ENCODE measurements around the gene MYL11.
"Not testable (repeated sequence)": the region's sequence is repeated elsewhere in the genome, so short reads cannot be mapped to it uniquely, and the experiment has no call there.

Gene MYL11

DNA sequence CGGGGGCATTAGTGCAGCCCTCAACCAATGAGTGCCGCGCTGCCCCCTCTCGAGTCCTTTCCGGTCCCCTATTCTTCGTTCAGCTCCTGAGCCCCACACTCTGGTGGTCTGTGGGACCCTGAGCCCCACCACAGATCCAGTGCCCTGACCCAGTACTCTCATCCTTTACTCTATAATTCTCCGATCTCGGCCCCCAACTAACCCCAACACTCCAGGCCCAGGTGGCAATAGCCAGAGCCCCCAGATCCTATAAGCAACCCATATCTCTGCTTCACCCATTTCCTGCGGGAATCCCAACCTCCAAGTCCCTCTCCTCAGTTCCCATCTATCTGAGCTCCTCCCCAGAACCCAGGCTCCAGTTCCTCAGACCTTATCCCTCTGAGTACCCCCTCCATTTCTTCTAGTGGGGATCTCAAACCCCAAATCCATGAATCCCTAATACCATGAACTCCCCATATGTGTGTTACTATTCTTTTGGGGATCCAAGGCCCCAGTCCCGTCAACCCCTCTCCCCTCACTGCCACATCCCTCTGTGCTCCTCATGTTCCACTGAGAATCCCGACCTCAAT, 3.3 kb upstream of the MYL11 start:
- DNase-seq = no peak

DNA sequence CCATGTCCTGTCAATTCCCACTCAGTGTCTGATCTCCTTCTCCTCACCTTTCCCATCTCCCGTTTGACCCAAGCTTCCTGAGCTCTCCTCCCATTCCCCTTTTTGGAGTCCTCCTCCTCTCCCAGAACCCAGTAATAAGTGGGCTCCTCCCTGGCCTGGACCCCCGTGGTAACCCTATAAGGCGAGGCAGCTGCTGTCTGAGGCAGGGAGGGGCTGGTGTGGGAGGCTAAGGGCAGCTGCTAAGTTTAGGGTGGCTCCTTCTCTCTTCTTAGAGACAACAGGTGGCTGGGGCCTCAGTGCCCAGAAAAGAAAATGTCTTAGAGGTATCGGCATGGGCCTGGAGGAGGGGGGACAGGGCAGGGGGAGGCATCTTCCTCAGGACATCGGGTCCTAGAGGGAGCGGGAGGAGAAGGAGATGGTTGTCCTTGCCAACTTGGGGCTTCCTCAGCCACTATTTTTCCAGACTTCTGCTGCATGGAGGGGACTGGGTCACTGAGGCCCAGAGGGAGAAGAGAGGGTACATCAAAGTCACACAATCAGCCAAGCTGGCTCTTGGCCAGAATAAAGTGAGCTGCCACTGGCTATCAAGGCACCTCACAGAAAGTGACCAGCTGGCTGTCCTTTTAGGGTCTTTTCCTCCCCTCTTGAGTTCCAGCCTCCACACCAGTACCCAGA, 2.4 kb upstream of the MYL11 start:
- DNase-seq = no peak

DNA sequence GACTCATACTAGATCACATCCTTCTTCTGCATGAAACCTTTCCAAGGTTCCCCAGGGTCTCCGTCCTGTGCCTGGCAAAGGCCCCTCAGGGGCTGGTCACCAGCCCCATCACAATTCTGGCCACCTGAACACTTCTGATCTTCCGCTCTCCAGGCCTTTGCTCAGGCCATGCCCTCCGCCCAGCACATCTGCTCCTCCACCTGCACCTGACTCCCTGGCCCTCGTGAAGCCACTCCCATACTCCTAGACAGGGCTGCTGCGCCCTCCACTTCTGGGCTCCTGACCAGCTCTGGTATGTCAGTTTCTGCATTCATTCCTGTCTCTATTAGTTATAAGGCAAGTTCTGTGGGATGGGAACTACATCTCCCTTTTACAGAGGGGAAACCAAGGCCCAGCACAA, 1.9 kb upstream of the MYL11 start:
- no peak for DNase-seq

DNA sequence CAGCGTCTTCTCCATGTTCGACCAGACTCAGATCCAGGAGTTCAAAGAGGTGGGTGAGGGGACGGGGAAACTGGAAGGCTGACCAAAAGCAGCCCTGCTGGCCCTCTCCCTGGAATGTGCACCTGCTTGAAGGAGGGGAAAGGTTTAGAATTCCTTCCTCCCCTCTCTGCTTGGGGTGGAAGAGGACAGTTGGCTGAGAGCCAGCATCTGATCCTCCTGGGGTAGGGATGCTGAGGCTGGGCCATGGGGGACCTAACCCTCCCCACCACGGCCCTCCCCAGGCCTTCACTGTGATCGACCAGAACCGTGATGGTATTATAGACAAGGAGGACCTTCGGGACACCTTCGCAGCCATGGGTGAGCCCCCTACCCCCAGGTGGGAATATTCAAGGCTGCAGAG, 1.3 kb downstream of the MYL11 start:
- DNase-seq = no peak

DNA sequence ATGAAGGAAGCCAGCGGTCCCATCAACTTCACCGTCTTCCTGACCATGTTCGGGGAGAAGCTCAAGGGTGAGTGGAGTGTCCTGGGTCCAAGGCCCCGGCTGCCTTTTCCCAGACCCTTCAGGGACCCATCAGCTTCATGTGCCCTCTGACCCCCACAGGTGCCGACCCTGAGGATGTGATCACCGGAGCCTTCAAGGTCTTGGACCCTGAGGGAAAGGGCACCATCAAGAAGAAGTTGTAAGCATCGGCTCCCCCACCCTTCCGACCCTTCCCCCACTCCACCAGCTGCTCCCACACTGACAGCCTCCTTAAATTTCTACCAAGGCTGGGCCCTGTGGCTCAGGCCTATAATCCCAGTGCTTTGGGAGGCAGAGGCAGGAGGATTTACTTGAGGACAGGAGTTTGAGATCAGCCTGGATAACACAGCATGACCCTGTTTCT, 1.9 kb downstream of the MYL11 start:
- DNase-seq = no peak

DNA sequence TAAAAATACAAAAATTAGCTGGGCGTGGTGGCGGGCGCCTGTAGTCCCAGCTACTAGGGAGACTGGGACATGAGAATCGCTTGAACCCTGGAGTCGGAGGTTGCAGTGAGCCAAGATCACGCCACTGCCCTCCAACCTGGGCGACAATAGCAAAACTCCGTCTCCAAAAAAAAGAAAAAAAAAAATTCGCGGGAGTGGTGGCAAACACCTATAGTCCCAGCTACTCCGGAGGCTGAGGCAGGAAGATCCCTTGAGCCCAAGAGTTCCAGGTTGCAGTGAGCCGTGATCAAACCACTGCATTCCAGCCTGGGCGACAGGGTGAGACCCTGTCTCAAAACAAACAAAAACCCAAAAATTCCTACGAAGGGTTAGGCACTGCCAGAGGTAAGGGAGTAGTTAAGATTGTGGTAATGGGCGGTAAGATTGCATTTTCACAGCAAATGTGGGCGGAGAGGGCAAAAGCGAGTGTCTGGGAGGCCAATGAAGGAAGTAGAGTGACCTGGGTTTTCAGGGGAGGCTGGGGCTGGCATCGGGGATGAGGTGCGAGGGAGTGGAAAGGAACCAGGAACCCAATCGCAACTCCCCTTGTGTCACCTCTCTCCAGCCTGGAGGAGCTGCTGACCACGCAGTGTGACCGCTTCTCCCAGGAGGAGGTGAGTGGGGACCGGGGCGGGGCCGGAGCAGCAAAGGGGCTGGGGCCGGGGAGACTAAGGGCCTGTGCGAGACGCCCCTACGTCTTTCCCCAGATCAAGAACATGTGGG, 2.6 kb downstream of the MYL11 start:
- DNase-seq = no peak

DNA sequence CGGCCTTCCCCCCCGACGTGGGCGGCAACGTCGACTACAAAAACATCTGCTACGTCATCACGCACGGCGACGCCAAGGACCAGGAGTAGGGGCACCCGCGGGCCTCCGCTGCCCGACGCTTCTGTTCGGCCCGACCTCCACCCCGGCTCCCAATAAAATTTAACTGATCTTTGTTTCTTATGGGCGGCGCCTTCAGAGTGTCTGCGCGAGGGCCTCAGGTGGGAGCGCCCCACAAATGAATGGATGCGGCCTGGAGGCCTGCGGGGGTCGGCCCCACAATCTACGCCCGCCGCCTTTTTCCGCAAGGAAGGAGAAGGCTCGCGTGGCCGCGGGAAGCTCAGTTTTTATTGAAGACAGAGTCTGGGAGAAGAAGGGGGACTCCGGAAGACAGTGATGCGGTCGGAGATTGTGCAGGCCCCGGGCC, 3.2 kb downstream of the MYL11 start:
- DNase-seq = peak; percentile 90

DNA sequence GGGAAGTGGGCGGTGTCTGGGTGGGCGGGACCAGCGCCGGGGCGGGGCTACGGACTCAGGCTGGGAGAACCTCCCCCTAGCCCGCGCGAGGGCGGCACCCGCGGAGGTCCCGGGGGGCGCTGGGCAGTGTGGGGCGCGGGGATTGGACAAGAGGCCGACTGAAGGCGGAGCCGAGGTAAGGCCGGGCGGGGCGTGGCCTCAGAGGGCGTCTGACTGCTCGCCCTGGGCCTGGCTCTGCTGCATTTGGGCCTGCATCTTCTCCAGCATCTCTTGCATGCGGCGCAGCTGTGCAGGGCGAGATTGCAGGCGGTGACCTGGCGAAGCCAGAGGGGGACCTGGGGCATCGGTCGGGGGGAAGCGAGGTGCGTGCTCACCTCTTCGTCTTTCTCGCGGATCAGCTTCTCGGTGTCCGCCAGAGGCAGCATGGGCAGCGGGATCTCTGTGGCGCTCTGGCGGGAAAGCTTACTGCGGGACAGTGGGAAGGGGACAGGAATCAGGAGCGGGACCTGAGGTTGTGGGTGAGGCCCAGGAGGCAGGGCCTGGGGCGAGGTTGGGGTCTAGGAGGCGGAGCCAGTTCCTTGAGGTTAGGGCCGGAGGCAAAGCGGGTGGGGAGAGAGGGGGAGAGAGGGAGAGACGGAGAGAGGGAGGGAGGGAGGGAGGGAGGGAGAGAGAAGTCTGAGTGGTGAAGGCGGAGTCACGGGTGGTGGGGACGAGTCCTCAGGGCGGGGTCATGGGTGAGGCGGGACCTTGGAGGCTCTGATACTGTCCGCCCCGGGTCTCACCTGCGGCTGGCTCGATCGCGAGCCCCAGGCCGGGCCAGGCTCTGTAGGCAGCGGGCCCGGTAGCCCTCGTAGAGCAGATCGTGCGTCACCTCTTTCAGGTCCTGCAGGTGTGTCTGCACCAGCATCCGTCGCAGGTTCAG, 3.9 kb downstream of the MYL11 start:
- DNase-seq = peak; percentile 97

DNA sequence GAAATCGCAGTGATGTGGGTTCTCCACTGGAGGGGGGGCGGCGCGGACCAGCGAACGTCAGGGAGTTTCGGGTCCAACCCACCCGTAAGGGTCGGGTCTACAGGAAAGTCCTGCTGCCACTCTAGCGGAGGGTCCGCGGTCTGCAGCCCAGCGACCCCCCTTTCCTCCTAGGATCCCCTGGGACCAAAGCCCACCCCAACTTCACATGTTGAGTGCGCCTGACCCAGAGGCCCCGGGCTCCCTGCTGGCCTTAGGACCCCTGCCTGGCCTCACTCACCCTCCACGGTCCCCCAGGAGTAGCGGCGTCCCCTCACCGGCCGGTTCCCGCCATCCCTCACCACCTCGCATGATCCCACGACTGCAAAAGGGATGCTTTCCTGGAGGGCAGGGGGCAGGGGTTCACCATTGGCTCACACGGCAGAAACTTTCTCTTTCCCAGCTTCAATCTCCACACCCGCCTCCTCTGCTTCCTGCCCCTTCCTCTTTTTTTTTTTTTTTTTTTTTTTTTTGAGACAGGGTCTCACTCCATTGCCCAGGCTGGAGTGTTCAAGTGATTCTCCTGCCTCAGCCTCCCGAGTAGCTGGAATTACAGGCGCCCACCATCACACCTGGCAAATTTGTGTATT, 4.7 kb downstream of the MYL11 start:
- no peak for DNase-seq

DNA sequence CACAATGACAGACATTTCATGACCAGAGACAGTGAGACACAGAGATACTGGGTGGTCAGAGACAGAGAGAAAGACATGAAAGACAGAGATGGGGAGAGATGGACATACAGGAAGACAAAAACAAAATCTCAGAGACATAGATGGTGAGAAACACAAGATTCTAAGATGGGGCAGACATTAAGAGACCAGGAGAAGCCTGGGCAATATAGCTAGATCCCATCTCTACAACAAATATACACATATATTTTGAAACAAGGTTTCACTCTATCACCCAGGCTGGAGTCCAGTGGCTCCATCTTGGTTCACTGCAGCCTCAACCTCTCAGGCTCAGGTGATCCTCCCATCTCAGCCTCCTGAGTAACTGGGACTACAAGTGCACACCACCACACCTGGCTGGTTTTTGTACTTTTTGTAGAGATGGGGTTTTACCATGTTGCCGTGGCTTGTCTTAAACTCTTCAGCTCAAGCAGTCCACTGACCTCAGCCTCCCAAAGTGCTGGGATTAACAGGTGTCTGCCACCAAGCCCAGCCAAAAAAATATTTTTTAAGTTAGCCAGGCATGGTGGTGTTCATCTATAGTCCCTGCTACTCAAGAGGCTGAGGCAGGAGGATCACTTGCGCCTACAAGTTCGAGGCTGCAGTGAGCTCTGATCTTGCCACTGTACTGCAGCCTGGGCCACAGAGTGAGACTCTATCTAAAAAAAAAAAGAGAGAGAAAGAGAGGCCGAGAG, 5.6 kb downstream of the MYL11 start:
- DNase-seq = no peak

DNA sequence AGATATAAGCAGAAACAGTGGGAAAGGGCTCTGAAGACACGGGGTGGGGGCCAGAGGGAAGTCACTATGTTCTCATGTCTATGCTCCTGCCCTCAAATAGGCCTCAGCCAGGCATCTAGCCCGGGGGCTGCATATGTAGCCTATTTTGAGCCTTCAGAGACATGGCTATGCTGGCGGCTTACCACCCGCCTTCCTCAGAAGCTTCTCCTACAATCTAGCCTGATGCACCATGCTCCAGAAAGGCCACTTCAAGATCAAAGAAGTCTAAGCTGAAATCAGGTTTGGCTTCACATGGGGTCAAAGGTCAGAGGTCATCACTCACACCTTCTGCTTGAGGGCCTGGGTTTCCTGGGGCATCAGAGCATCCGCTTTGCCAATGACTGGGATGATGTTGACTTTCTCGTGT, 6.2 kb downstream of the MYL11 start:
- no peak for DNase-seq

DNA sequence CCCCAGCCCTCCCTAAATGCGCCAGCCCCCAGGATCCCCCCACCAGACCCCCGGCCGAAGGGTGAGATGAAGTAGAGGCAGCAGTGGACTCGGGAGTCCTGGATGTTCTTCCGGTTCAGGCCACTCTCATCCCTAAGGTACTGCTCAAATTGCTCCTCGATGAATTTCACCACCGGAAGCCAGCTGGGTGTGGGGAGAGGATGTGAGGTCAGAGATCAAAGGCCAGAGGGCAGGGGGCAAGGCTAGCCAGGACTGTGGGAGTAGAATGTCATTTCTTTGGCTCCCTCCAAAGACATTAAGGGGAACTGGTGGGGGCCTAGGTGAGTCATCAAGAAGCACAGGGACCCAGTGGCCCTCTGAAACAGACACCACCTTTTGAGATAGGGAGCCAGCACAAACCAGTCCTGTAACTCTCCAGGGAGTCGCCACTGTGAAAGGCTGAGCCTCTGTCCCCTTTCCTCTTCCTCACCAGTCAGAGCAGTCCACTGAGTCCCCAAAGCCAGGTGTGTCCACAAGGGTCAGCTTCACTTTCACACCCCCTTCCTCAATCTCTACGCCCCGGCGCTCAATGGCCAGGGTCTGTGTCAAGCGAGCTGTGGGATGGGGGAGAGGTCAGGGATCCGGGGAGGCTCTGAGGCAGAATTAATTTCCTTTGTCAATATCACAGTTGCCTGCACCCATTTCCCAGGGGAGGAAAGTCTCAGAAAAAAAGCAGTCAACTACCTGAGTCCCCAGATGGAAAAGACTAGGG, 6.9 kb downstream of the MYL11 start:
- no peak for DNase-seq

DNA sequence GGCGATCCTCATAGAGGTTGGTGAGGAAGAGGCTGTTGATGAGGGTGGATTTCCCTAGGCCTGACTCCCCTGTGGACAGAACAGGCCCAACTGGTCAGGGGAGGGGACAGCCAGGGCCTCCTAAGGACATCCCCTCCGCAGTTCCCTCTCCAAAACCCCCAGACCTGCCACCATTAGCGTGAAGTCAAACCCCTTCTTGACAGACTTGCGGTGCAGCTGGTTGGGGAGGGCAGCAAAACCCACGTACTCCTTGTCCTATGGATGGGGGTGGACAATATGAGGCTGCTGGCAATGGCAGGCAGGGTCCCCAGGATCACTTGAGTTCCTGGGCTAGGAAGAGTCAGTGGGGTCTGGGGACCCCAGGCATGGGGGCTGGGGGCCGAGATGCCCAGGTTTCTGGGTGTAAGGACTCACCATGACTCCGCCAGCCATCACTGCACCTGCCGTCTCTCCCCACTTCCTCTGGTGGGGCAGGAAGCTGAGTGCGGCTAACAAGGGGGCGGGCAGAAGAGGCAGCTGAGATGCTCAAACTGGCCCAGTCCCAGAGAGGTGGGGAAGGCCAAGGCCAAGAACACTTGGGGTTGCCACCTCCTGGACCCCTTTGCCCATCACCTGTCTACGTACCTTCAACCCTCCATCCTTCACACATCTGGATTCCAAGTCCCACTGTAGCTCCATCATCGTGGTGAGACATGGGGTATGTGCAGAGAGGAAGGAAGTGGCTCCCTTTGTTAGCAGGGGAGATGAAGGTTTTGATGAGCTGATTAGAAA, 7.7 kb downstream of the MYL11 start, which contains the start of gene SEPTIN1:
SEPTIN1 (minus strand) TSS at position 451 of the 771 bp plus-strand sequence; CDS start at position 432, 19 bp downstream.
- DNase-seq = no peak

DNA sequence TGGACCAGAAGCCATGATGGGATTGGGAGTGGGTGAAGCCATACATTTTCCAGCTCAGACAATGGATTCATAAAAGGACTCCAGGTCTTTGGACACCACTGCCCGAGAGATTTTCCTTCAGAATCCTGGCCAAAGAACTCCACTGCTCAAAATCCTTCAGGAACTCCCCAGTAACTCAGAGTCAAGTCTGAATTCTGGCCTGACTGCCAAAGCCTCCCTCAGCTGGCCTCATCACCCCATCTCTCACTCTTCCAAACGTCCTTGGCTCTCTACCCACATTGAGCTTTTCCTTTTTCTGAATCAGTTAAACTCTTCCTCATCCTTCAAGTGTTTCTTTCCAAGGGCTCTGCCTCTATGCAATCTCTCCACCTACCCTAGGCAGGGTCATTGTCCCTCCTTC, 8.9 kb downstream of the MYL11 start:
- no peak for DNase-seq

DNA sequence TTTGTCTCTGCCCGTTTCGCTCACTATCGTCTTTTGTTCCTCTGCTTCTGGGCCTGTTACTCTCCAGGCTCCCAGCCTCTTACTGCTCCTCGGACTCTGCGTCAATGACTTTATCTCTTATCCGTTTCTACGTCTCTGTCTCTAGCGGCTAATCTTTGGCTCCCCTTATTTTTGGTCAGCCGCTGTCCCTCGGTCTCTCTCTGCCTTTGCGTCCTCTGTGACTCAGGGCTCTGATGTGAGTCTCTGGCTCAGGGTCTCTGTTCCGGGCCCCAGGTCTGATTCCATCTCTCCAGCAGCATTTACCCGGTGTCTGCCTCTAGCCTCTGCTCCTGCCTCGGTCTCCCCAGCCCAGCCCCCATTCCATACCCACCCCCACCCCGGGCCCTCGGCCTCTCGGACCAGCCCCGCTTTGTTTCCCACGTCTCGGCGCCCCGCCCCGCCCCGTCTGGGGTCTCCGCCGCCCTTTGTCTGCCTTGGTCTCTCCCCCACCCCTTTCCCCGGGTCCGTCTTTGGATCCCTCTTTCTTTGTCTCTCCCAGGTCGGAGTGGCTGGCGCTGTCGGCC, 20.1 kb downstream of the MYL11 start:
- no peak for DNase-seq

DNA sequence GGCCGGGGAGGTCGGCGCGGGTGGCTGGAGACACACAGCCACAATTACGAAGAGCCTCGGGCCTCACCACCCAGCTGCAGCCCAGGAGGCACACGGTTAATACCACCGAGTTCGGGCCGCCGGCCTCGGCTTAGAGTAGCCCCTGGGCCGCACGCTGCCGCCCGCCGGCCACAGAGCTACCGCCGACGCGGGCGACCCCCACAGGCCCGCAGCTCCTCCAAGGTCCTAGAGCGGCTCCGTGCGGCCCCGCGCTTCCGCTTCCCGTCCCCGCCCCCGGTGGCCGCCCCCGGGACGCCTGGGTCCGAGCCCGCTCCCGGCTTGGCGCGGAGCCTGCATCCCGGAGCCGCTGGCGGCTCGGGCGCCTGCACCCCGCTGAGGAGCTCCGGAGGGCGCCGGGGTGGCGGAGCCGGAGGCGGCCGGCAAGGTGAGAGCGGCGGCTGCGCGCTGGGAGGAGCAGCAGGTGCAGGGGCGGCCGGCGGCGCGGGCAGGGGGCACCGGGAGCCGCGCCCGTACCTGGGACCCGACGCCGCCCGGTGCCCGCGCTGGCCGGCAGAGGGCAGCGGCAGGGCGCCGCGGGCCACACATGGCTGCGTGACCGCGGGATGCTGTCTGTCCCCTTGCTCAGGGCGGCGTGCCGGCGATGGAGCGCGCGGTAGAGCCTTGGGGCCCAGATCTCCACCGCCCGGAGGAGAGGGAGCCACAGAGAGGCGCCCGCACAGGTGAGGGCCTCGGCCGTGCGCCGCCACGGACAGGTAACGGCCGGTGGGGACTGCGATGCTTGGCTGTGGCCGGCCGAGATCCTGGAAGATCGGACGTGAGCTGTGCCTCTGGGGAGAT, 20.8 kb downstream of the MYL11 start, which contains the start of gene ZNF48:
ZNF48 (plus strand) TSS at position 266 of the 837 bp plus-strand sequence; CDS start at position 641, 375 bp downstream.
- peak; percentile 65 for DNase-seq

DNA sequence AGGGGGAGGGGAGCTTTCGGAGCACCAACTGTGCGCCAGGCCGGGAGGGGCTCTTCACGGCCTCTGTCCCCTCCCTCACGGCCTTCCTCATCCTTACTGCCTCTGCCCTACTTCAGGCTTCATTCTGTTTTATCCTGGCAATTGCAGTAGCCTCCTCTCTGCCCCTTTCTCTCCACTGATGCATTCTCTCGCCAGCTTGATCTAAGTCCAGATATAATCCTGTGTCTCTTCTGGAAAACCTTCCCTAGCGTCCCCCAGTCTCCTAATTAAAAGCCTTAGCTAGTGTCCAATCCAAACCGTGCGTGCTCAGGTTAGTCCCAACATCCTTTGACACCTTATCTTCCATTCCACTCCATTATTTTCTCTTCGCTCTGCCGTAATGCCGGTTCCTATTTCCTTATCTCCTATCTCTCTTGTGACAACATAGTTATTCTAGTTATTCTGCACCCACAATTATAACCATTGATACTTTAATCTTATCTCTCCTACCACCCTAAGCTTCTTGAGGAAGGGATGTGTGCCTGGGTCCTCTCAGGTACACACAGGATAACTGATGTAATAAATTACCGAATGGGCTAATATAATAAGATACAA, 21.5 kb downstream of the MYL11 start:
- no peak for DNase-seq

DNA sequence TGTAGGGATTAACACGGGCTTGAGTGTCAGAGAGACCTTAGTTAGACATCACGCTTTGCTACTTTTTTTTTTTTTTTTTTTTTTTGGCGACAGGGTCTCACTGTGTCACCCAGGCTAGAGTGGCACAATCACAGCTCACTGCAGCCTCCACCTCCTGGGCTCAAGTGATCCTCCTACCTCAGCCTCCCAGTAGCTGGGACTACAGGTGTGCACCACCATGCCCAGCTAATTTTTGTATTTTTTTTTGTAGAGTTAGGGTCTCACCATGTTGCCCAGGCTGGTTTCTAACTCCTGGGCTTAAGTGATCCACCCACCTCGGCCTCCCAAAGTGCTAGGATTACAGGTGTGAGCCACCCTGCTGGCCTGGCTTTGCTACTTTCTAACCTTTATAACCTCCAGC, 22.0 kb downstream of the MYL11 start:
- DNase-seq = not testable (repeated sequence)

All from hematopoietic multipotent progenitor cell treated with erythropoietin and hydrocortisone succinate and interleukin-3 and kit ligand, for 8 days (in vitro differentiated cells).